DND-41 (cell line): ENCODE measurements around the gene PCDHA7.
A peak's percentile ranks its signal among the peaks of the same experiment; 100 is the strongest.
"Not testable (repeated sequence)": the region's sequence is repeated elsewhere in the genome, so short reads cannot be mapped to it uniquely, and the experiment has no call there.

ENCODE experiments used
- ATAC-seq: fragments of 200-7000 bp; cut with Tn5 transposase; 3 replicates; pipeline ENCODE4 v1.9.1; 2021; ENCODE audit warnings: low read depth; ENCODE audit not compliant: insufficient read depth
- DNase-seq: peaks from one replicate; pipeline ENCODE4 v3.0.0-alpha.2; 2020
- H2AFZ ChIP-seq: 2 replicates; pipeline ENCODE4 v1.6.0; 2012; ENCODE audit warnings: low read depth, low read length
- H3K27ac ChIP-seq: 2 replicates; pipeline ENCODE4 v1.5.1; 2012; ENCODE audit warnings: low read length, inconsistent platforms
- H3K27me3 ChIP-seq: fragments of 200-600 bp; sonication (generic); 2 replicates; pipeline ENCODE4 v1.6.0; 2012; ENCODE audit warnings: low read length, mild to moderate bottlenecking, inconsistent platforms; ENCODE audit not compliant: insufficient read depth, poor library complexity
- H3K36me3 ChIP-seq: 2 replicates; pipeline ENCODE4 v1.5.1; 2012; ENCODE audit warnings: low read length, inconsistent platforms; ENCODE audit not compliant: insufficient read depth
- H3K4me1 ChIP-seq: 2 replicates; pipeline ENCODE4 v1.5.1; 2012; ENCODE audit warnings: mild to moderate bottlenecking, low read length; ENCODE audit not compliant: insufficient read depth
- H3K4me2 ChIP-seq: 2 replicates; pipeline ENCODE4 v1.6.0; 2012; ENCODE audit warnings: mild to moderate bottlenecking, moderate library complexity, low read length, inconsistent platforms; ENCODE audit not compliant: insufficient read depth
- H3K4me3 ChIP-seq, 2 experiments: fragments of 200-600 bp in 1 of 2; shearing (Covaris generic) in 1 of 2; 2 replicates each; pipeline ENCODE4 v1.5.1; 2012 to 2016; ENCODE audit warnings: inconsistent platforms in 2 of 2, low read length in 2 of 2, mild to moderate bottlenecking in 2 of 2, low read depth in 1 of 2, moderate library complexity in 1 of 2
- H3K79me2 ChIP-seq: 2 replicates; pipeline ENCODE4 v1.6.0; 2012; ENCODE audit warnings: low read length, inconsistent platforms; ENCODE audit not compliant: insufficient read depth
- H3K9ac ChIP-seq: 2 replicates; pipeline ENCODE4 v1.6.0; 2012; ENCODE audit warnings: low read depth, mild to moderate bottlenecking, inconsistent platforms, low read length, moderate library complexity
- H3K9me3 ChIP-seq: 2 replicates; pipeline ENCODE4 v1.5.1; 2012; ENCODE audit warnings: low read length, moderate library complexity, mild to moderate bottlenecking, inconsistent platforms; ENCODE audit not compliant: insufficient read depth, severe bottlenecking
- H4K20me1 ChIP-seq: 2 replicates; pipeline ENCODE4 v1.6.0; 2012; ENCODE audit warnings: low read length; ENCODE audit not compliant: insufficient read depth
- EZH2 ChIP-seq: IDR thresholded peaks from 3 replicates; pipeline ENCODE4 v1.6.1; 2012; ENCODE audit warnings: borderline replicate concordance, low read depth, mild to moderate bottlenecking, moderate library complexity, low read length, inconsistent platforms; ENCODE audit not compliant: severe bottlenecking
- TF ChIP-seq, protein P1 (sequence below): IDR thresholded peaks from 2 replicates; pipeline ENCODE4 v1.5.1; 2012; ENCODE audit warnings: borderline replicate concordance, low read length, moderate library complexity, mild to moderate bottlenecking; ENCODE audit not compliant: poor library complexity, severe bottlenecking; ENCODE audit errors: extremely low read depth

Gene PCDHA7

DNA sequence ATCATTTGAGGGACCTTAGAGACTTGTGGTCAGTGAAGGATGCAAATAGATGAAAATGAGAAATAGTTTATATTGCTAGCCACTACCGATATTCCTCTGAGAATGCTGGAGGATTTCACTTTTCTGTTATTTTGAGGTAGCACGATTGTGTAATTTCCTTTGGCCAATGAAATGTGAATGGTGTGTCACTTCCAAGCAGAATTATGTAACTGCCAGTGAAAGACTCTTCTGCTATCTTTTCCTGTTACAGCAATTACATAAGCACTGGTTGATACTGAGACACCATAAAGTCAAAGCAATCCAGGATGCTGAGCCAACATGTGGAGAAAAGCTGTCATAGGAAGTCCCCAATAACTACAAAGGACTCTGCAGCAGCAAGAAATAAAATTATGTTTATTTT lies 43.0 kb upstream of the PCDHA7 start:
- no peak for DNase-seq
- Histone ChIP-seq H3K4me1 (no peaks in the 10 kb centered on the region), H3K4me2 (no peak overlapping the region), H3K4me3 (no peak overlapping the region), H3K79me2 (no peaks in the 10 kb centered on the region), H3K27ac (no peak overlapping the region), H3K9ac (no peak overlapping the region), H4K20me1 (no peaks in the 10 kb centered on the region), H3K27me3 (peaks cover 3% of the 10 kb centered on the region), H2AFZ (no peak overlapping the region), H3K36me3 (no peaks in the 10 kb centered on the region), H3K9me3 (peaks cover 5% of the 10 kb centered on the region)
- no peak for TF ChIP-seq EZH2
- TF ChIP-seq, protein P1, sequence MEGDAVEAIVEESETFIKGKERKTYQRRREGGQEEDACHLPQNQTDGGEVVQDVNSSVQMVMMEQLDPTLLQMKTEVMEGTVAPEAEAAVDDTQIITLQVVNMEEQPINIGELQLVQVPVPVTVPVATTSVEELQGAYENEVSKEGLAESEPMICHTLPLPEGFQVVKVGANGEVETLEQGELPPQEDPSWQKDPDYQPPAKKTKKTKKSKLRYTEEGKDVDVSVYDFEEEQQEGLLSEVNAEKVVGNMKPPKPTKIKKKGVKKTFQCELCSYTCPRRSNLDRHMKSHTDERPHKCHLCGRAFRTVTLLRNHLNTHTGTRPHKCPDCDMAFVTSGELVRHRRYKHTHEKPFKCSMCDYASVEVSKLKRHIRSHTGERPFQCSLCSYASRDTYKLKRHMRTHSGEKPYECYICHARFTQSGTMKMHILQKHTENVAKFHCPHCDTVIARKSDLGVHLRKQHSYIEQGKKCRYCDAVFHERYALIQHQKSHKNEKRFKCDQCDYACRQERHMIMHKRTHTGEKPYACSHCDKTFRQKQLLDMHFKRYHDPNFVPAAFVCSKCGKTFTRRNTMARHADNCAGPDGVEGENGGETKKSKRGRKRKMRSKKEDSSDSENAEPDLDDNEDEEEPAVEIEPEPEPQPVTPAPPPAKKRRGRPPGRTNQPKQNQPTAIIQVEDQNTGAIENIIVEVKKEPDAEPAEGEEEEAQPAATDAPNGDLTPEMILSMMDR = no peak
- no peak for ATAC-seq

DNA sequence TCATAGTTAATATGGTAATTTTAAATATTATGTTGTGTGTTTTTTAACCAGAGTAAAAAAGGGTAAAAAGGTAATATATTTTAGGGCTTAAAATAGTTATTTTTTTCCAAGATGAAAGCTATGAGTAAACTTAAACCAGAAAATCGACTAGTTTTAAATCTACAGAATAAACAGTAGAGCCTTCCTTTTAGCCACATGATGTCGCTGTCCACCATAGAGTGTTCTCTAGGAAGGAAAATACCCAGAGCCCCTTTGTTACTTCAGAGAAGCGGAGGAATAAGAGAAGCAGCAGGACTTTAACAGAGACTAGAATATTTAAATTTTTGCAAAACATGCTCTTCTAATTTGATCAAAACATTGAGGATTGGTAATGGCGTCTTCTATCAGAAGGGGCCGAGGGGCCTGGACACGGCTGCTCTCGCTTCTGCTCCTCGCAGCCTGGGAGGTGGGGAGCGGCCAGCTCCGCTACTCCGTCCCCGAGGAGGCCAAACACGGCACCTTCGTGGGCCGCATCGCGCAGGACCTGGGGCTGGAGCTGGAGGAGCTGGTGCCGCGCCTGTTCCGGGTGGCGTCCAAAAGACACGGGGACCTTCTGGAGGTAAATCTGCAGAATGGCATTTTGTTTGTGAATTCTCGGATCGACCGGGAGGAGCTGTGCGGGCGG lies 39.3 kb upstream of the PCDHA7 start, which contains the start of gene PCDHA2:
Gene PCDHA2, plus strand, starts transcription at position 258 of the 664 bp plus-strand sequence.
- no peak for ATAC-seq
- H3K4me3 ChIP-seq = no peak within 1 kb of the TSS
- H3K4me1 ChIP-seq = no peaks in the 10 kb centered on the region
- no peaks in the 10 kb centered on the region for H3K36me3 ChIP-seq
- H2AFZ ChIP-seq = no peak within 1 kb of the TSS
- no peak for TF ChIP-seq EZH2
- TF ChIP-seq, protein P1 = peak; percentile 30
- no peak within 1 kb of the TSS for H3K4me2 ChIP-seq
- no peaks in the 10 kb centered on the region for H3K9me3 ChIP-seq
- H3K27me3 ChIP-seq = peaks cover 3% of the 10 kb centered on the region
- no peaks in the 10 kb centered on the region for H4K20me1 ChIP-seq
- H3K9ac ChIP-seq = no peak within 1 kb of the TSS
- DNase-seq = no peak
- H3K79me2 ChIP-seq = no peaks in the 10 kb centered on the region
- no peak within 1 kb of the TSS for H3K27ac ChIP-seq

DNA sequence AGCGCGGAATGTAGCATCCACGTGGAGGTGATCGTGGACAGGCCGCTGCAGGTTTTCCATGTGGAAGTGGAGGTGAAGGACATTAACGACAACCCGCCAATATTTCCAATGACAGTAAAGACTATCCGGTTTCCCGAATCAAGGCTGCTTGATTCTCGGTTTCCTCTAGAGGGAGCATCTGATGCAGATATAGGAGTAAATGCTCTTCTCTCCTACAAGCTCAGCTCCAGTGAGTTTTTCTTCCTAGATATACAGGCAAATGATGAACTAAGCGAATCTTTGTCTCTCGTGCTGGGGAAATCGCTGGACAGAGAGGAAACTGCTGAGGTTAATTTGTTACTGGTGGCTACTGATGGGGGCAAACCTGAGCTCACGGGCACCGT lies 38.8 kb upstream of the PCDHA7 start:
- Histone ChIP-seq H3K4me1 (no peaks in the 10 kb centered on the region), H4K20me1 (no peaks in the 10 kb centered on the region), H3K27me3 (peaks cover 3% of the 10 kb centered on the region), H3K4me2 (no peak overlapping the region), H3K36me3 (no peaks in the 10 kb centered on the region), H3K9ac (no peak overlapping the region), H3K79me2 (no peaks in the 10 kb centered on the region), H2AFZ (no peak overlapping the region), H3K27ac (no peak overlapping the region), H3K4me3 (no peak overlapping the region), H3K9me3 (no peaks in the 10 kb centered on the region)
- DNase-seq (no peak), ATAC-seq (no peak)
- TF ChIP-seq, protein P1 = peak; percentile 37
- no peak for TF ChIP-seq EZH2

DNA sequence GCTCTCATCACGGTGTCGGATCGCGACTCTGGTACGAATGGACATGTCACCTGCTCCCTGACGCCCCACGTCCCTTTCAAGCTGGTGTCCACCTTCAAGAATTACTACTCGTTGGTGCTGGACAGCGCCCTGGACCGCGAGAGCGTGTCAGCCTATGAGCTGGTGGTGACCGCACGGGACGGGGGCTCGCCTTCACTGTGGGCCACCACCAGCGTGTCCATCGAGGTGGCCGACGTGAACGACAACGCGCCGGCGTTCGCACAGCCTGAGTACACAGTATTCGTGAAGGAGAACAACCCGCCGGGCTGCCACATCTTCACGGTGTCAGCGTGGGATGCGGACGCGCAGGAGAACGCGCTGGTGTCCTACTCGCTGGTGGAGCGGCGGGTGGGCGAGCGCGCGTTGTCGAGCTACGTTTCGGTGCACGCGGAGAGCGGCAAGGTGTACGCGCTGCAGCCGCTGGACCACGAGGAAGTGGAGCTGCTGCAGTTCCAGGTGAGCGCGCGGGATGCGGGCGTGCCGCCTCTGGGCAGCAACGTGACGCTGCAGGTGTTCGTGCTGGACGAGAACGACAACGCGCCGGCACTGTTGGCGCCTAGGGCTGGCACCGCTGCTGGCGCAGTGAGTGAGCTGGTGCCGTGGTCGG lies 37.9 kb upstream of the PCDHA7 start:
- not testable (repeated sequence) for H3K4me1 ChIP-seq, ATAC-seq, H3K27me3 ChIP-seq, H2AFZ ChIP-seq, H3K27ac ChIP-seq, DNase-seq, H4K20me1 ChIP-seq, H3K79me2 ChIP-seq, H3K36me3 ChIP-seq, H3K9me3 ChIP-seq, H3K4me2 ChIP-seq, H3K9ac ChIP-seq, H3K4me3 ChIP-seq
